GM19324 (cell line): ENCODE measurements around the gene ABCC5.
"Not testable (repeated sequence)": the region's sequence is repeated elsewhere in the genome, so short reads cannot be mapped to it uniquely, and the experiment has no call there.

Source experiments
- ATAC-seq: cut with Tn5 transposase; IDR thresholded peaks from one replicate; pipeline ENCODE4 v1.9.1; 2021; ENCODE audit warnings: mild to moderate bottlenecking, moderate library complexity; ENCODE audit not compliant: unreplicated experiment, low FRiP score

The ABCC5 gene

GRCh38 chr3:183897606-183898005 lies 120.1 kb downstream of the ABCC5 start:
- ATAC-seq, result no peak

DNA sequence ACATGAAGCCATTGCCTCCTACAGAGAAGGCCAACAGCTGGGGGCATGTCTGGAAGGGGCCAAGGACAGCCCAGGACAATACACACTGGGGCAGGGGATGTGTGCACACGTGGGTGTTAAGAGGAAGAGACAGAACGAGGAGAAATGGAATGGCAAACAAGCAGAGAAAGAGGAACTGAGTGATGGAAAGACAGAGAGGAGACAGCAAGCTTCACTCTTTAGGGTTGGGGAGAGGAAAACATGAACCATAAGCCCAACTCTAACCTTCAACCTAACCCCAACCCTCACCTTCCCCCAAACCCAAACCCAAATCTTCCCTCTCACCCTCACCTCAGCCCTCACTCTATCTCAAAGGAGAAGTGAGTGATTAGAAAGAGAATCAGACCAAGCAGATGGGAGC lies 121.1 kb downstream of the ABCC5 start:
- ATAC-seq, result no peak

DNA sequence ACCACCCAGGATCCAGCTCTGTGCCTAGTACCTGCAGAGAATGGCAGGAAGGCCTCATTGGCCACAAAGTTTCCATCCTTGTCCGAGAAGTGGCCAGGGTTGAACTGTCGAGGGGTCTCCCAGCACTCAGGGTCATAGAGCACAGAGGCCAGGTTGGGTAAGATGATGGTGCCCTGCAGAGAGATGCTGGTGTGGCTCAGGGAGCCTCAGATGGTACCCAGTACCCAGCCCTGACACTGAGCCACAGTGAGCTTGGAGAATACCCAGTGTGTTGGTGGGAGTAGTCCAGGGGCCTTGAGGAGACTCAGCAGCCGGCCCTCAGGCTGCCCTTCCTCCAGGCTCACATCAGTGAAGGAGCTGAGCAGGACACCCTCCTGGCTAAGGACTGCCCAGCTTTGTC lies 121.5 kb downstream of the ABCC5 start:
- ATAC-seq, result no peak

DNA sequence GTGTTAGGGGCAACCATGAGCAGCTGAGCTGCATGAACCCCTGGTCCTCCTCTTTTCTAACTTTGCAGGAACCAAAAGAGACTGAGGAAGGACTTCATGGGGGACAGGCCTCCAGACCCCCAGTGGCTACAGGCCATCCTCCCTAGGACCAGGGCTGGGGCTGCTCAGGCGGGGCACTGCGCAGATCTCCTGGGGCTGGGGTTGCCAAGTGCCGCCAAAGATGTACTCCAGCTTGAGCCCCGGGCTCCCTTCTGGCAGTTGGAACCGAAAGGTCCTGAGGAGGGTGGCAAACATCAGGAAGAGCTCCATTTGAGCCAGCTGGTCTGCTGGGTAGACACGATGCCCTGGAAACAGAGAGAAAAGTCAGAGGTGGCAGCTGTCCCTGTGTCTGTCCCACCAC lies 121.9 kb downstream of the ABCC5 start:
- ATAC-seq, result no peak

DNA sequence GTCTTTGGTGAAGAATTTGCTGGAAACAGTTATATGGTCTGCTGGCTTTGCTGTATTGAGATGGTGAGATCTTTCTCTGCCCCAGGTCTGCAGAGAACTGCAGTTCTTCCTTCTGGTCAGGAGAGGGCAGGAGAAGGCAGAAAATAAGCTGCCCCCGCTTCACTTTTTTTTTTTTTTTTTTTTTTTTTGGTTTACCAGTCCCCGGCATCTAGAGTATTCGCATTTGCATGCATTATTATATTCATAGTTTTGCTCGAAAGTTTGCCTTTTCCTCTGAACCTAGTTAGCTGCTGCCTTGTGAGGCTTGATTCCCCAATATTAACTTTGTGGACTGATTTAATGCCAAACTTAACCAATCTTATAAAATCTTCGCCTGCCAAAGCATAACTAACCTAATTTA lies 122.4 kb downstream of the ABCC5 start:
- no peak for ATAC-seq

GRCh38 chr3:183892610-183893214 lies 125.0 kb downstream of the ABCC5 start:
- no peak for ATAC-seq

- ATAC-seq, result no peak
Measured at GRCh38 chr3:183885766-183886165, 131.9 kb downstream of the ABCC5 start.

DNA sequence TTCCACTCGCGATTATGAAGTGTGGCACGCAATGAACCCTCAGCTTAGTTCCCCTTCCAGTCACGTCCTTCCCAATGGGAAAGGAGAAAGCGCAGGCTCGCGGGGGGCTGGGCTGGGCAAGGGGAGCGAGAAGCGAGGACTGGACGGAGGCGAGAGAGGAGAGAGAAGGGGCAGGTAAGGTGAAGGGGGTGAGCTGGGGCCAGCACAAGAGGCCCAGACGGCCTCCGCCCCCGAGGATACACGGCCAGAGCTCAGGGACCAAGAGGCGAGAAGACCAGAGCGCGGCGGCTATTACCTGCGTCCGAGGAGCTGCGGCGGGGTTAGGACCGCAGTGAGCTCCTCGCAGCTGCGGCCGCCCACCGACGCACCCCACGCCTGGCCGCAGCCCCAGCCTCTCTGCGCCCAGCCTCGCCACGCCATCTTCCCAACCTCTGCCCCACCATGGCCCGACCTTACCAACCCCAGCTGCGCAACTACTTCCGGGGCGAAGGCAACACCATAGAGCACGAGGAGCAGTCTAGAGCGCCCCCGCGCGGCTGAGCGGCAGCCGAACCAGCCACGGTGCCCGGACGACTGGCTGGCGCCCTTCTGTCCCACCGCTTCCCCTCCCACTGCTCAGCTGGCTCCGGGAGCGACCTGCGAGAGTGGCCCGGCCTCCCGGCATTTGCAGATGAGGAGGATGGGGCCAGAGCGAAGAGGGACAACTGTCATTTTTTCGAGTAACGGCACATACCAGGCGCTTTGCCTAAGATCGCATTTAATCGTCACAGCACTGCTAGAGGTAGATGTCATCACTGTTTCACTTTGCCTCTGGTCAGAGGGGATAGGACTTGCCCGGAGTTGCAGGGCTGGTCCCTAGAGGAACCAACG lies 133.0 kb downstream of the ABCC5 start, which contains the start of gene PARL:
Gene PARL, minus strand, starts transcription at position 454 of the 870 bp plus-strand sequence. Its CDS starts 34 bp downstream, at position 420.
- peak; percentile 99 for ATAC-seq

- ATAC-seq, result no peak
Measured at GRCh38 chr3:183884097-183884426, 133.6 kb downstream of the ABCC5 start.

GRCh38 chr3:183883291-183884096 lies 134.2 kb downstream of the ABCC5 start:
- ATAC-seq, result no peak

DNA sequence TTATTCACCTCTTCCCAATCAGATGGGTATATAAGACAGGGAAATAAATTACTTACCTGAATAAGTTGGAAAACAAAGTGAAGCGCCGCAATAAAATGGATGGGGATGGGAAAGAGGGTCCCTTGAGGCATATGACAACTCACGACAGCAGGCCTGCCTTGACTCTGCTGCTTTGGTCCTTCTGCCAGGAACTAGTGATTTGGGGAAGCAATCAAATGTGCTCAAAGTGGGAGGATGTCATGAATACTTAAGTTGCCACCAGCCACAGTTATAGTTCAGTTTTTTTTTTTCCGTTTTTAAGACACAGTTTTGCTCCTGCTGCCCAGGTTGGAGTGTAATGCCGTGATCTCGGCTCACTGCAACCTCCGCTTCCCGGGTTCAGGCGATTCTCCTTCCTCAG lies 137.6 kb downstream of the ABCC5 start:
- ATAC-seq, result no peak

DNA sequence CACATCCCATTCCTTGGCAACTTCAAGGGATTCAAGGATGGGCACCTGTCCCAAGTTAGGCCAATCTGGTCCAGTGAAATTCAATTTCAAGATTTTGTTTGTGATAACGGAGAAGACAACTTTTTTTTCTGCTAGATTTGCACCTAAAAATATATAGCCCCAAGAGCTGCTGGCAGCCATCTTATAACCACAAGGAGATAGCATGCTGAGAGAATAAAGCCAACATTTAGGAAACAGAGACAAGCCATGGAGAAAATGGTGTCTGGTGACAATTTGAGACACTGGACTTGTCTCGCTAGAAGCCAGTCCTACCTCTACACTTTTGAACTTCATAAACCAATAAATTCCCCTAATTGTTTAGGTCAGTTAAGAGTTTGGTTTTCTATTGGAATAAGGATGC lies 138.4 kb downstream of the ABCC5 start:
- no peak for ATAC-seq

DNA sequence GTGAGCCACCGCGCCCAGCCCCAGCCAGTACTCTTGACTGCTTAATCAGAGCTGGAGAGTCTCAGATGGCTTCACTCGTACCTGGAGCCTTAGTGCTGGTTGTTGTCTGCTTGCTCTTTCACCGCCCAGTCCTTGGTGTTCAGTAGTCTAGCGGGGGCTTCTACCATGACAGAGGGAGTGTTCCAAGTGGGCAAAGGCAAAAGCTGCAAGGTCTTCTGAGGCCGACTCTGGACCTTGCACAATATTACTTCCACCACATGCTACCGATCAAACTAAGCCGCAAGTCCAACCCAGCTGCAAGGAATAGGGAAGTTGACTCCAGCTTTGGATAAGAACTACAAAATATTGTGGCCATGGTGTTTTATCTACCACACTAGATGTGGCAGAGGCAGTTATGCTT lies 139.6 kb downstream of the ABCC5 start:
- no peak for ATAC-seq

DNA sequence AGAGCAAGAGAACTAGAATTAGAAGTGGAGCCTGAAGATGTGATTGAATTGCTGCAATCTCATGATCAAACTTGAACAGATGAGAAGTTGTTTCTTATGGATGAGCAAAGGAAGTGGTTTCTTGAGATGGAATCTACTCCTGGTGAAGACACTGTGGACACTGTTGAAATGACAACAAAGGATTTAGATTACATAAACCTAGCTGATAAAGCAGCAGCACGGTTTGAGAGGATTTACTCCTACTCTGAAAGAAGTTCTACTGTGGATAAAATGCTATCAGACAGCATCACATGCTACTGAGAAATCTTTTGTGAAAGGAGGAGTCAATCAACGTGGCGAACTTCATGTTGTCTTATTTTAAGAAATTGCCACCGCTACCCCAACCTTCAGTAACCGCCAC lies 140.5 kb downstream of the ABCC5 start:
- ATAC-seq, result not testable (repeated sequence)

- ATAC-seq, result no peak
Measured at GRCh38 chr3:183875411-183875810, 142.3 kb downstream of the ABCC5 start.

GRCh38 chr3:183873914-183874313 lies 143.8 kb downstream of the ABCC5 start:
- ATAC-seq, result no peak

DNA sequence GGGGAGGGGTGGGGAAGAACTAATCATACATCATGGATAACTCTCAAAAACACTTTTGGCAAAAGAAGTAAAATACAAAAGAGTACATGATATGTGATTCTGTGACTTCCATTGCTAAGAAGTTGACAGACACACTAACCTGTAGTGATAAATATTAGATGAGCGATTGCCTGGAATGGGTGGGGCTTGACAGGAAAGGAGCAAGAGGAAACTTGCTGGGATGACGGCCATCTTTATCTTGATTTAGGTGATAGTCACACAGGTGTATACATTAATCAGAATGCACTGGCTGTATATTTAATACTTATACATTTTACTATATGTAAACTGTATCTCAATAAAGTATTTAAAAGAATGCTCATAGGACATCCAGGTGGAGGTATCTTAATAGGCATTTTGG lies 146.1 kb downstream of the ABCC5 start:
- no peak for ATAC-seq

- ATAC-seq, result no peak
Measured at GRCh38 chr3:183870563-183870962, 147.1 kb downstream of the ABCC5 start.
